K562 (cell line): ENCODE measurements around the gene HDC. TPM values are rescaled to one million over a fixed set of nuclear protein-coding genes. Genes with fewer than 3 reads are reported as not detected.

Experiments used
- PTTG1 ChIP-seq: fragments of 450-650 bp; IDR thresholded peaks from 2 replicates; pipeline ENCODE4 v1.6.1; 2016; ENCODE audit warnings: low read depth, mild to moderate bottlenecking, missing genetic modification characterization, missing compliant biosample characterization
- ZNF184 ChIP-seq: sonication (generic); formaldehyde crosslinking; IDR thresholded peaks from 2 replicates; pipeline ENCODE4 v1.5.0; 2020; ENCODE audit warnings: missing genetic modification reagents
- polyA plus RNA-seq, 8 experiments: library from polyadenylated mRNA; depleted of rRNA in 4 of 8; stranded (reverse) in 5 of 8; unstranded in 3 of 8; fragments of >200 nt; fragmentation: Nextera tagmentation in 2 of 8; fragmentation: Illumina TruSeq in 1 of 8; extraction: Ambion mirVana in 2 of 8; extraction: Trizol in 1 of 8; gene quantifications; 2 replicates each; pipeline versions ENCODE4 v1.2.1 to v1.2.3, GENCODE V29; 2011 to 2014; ENCODE audit warnings: inconsistent platforms in 1 of 8, missing spikeins in 1 of 8
- total RNA-seq, 7 experiments: library from RNA; depleted of rRNA in 6 of 7; stranded (reverse); fragments of >200 nt in 6 of 7; fragmentation: Illumina TruSeq in 2 of 7; extraction: Trizol in 2 of 7; gene quantifications; 2 replicates each; pipeline versions ENCODE4 v1.2.1 to v1.2.3, GENCODE V29; 2011 to 2021; ENCODE audit warnings: low replicate concordance in 1 of 7
- TF ChIP-seq, protein P1 (sequence below): fragments of 150-350 bp; IDR thresholded peaks from 2 replicates; pipeline ENCODE4 v1.6.1; 2014; ENCODE audit warnings: low read depth, mild to moderate bottlenecking, low read length, borderline replicate concordance
- TF ChIP-seq, protein P2 (sequence below): fragments of 450-650 bp; formaldehyde crosslinking; IDR thresholded peaks from 2 replicates; pipeline ENCODE4 v1.4.0; 2020; ENCODE audit warnings: mild to moderate bottlenecking, moderate library complexity
- TF ChIP-seq, protein P3 (sequence below), 2 experiments: fragments of 450-650 bp; formaldehyde crosslinking in 1 of 2; IDR thresholded peaks; 2 replicates each; pipeline versions ENCODE4 v1.4.0 to v1.6.1; 2014 to 2020; ENCODE audit warnings: mild to moderate bottlenecking in 2 of 2, borderline replicate concordance in 1 of 2, low read depth in 1 of 2

Gene HDC
- total and polyA plus RNA-seq, 9 of the 15 experiments (the other 6 are each of a cell fraction or from before 2014, with no cell fraction given) = 0.26 to 5.3 (median 0.99) TPM

DNA sequence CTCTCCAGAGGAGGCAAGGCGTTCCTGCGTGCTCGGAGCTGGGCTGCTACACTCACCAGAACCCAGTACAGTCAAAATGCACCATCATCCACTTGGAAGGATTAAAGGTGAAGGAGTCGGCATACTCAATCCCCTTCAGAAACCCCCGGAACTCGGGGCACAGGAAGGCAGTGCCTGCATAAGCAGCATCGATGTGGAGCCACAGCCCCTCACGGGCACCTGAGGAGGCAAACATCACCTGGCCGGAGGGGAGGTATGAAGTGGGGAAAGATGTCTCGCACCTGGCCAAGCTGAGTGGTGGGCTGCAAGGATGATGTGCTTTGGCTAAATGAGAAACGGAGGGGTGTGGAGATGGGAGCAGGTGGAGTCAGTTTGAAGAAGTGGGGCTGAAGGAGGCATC lies 13.0 kb downstream of the HDC start (continued):
- TF ChIP-seq, protein P1, sequence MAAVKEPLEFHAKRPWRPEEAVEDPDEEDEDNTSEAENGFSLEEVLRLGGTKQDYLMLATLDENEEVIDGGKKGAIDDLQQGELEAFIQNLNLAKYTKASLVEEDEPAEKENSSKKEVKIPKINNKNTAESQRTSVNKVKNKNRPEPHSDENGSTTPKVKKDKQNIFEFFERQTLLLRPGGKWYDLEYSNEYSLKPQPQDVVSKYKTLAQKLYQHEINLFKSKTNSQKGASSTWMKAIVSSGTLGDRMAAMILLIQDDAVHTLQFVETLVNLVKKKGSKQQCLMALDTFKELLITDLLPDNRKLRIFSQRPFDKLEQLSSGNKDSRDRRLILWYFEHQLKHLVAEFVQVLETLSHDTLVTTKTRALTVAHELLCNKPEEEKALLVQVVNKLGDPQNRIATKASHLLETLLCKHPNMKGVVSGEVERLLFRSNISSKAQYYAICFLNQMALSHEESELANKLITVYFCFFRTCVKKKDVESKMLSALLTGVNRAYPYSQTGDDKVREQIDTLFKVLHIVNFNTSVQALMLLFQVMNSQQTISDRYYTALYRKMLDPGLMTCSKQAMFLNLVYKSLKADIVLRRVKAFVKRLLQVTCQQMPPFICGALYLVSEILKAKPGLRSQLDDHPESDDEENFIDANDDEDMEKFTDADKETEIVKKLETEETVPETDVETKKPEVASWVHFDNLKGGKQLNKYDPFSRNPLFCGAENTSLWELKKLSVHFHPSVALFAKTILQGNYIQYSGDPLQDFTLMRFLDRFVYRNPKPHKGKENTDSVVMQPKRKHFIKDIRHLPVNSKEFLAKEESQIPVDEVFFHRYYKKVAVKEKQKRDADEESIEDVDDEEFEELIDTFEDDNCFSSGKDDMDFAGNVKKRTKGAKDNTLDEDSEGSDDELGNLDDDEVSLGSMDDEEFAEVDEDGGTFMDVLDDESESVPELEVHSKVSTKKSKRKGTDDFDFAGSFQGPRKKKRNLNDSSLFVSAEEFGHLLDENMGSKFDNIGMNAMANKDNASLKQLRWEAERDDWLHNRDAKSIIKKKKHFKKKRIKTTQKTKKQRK = no peak
- TF ChIP-seq PTTG1 (tag) (no peak), ZNF184 (CRISPR knock-in tag) (no peak)
- TF ChIP-seq, protein P2, sequence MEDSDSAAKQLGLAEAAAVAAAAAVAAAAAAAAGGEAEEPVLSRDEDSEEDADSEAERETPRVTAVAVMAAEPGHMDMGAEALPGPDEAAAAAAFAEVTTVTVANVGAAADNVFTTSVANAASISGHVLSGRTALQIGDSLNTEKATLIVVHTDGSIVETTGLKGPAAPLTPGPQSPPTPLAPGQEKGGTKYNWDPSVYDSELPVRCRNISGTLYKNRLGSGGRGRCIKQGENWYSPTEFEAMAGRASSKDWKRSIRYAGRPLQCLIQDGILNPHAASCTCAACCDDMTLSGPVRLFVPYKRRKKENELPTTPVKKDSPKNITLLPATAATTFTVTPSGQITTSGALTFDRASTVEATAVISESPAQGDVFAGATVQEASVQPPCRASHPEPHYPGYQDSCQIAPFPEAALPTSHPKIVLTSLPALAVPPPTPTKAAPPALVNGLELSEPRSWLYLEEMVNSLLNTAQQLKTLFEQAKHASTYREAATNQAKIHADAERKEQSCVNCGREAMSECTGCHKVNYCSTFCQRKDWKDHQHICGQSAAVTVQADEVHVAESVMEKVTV = no peak
- TF ChIP-seq, protein P3, sequence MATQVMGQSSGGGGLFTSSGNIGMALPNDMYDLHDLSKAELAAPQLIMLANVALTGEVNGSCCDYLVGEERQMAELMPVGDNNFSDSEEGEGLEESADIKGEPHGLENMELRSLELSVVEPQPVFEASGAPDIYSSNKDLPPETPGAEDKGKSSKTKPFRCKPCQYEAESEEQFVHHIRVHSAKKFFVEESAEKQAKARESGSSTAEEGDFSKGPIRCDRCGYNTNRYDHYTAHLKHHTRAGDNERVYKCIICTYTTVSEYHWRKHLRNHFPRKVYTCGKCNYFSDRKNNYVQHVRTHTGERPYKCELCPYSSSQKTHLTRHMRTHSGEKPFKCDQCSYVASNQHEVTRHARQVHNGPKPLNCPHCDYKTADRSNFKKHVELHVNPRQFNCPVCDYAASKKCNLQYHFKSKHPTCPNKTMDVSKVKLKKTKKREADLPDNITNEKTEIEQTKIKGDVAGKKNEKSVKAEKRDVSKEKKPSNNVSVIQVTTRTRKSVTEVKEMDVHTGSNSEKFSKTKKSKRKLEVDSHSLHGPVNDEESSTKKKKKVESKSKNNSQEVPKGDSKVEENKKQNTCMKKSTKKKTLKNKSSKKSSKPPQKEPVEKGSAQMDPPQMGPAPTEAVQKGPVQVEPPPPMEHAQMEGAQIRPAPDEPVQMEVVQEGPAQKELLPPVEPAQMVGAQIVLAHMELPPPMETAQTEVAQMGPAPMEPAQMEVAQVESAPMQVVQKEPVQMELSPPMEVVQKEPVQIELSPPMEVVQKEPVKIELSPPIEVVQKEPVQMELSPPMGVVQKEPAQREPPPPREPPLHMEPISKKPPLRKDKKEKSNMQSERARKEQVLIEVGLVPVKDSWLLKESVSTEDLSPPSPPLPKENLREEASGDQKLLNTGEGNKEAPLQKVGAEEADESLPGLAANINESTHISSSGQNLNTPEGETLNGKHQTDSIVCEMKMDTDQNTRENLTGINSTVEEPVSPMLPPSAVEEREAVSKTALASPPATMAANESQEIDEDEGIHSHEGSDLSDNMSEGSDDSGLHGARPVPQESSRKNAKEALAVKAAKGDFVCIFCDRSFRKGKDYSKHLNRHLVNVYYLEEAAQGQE (IDR thresholded peaks at IDR 0.05; ENCODE audit: borderline replicate concordance) = no peak
- TF ChIP-seq, protein P3 (CRISPR knock-in tag; IDR thresholded peaks at IDR 0.05; ENCODE audit: low read depth) = no peak
